Skeletal muscle satellite cell (primary cell): ENCODE data around the gene C19orf81.

ENCODE experiments used
- H3K27me3 ChIP-seq: 2 replicates; pipeline ENCODE4 v1.7.0; 2013; ENCODE audit warnings: low read length; ENCODE audit not compliant: control insufficient read depth, insufficient read depth
- H3K36me3 ChIP-seq: 2 replicates; pipeline ENCODE4 v1.7.0; 2013; ENCODE audit warnings: mild to moderate bottlenecking, control low read depth, low read length; ENCODE audit not compliant: insufficient read depth
- H3K4me1 ChIP-seq: 2 replicates; pipeline ENCODE4 v1.7.0; 2013; ENCODE audit warnings: low read length; ENCODE audit not compliant: control insufficient read depth, insufficient read depth
- H3K4me2 ChIP-seq: 2 replicates; pipeline ENCODE4 v1.7.0; 2013; ENCODE audit warnings: mild to moderate bottlenecking, low read length
- H3K4me3 ChIP-seq: 2 replicates; pipeline ENCODE4 v1.7.0; 2013; ENCODE audit warnings: low read length
- H3K9ac ChIP-seq: 2 replicates; pipeline ENCODE4 v1.7.0; 2013; ENCODE audit warnings: mild to moderate bottlenecking, low read depth, low read length, moderate library complexity
- H3K9me3 ChIP-seq: replicated peaks from 2 replicates; pipeline ENCODE4 v1.7.0; 2013; ENCODE audit warnings: mild to moderate bottlenecking, control low read depth, low read length

C19orf81 gene

DNA sequence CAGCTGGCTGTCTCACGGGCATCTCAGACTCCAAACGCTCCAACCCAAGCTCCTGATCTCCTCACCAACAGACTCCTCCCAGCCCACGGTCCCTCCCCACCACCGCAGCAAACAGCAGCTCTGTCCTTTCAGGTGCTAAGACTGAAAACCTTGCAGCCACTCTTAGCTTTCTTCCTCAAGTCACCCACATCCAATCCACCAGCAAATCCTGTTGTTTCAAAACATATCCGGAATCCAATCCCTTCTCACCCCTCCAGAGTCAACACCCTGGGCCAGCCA lies 20.8 kb downstream of the C19orf81 start:
- H3K9ac ChIP-seq, result no peak overlapping the region
- no peaks in the 10 kb centered on the region for H3K4me1 ChIP-seq
- H3K36me3 ChIP-seq, result no peaks in the 10 kb centered on the region
- no peaks in the 10 kb centered on the region for H3K9me3 ChIP-seq
- no peak overlapping the region for H3K4me3 ChIP-seq
- H3K27me3 ChIP-seq, result peaks cover 21% of the 10 kb centered on the region
- H3K4me2 ChIP-seq, result no peak overlapping the region

GRCh38 chr19:50673118-50673517 lies 23.9 kb downstream of the C19orf81 start:
- Histone ChIP-seq H3K27me3 (peaks cover 16% of the 10 kb centered on the region), H3K4me1 (no peaks in the 10 kb centered on the region)

GRCh38 chr19:50676625-50677197 lies 27.5 kb downstream of the C19orf81 start:
- H3K27me3 ChIP-seq, result peaks cover 4% of the 10 kb centered on the region
- H3K4me1 ChIP-seq, result no peaks in the 10 kb centered on the region
- no peak overlapping the region for H3K9ac ChIP-seq
- H3K36me3 ChIP-seq, result no peaks in the 10 kb centered on the region
- H3K4me2 ChIP-seq, result no peak overlapping the region
- H3K9me3 ChIP-seq, result no peaks in the 10 kb centered on the region
- no peak overlapping the region for H3K4me3 ChIP-seq

More at GRCh38 chr19:50673118-50673517, 23.9 kb downstream of the C19orf81 start:
- Histone ChIP-seq H3K4me2 (no peak overlapping the region), H3K4me3 (no peak overlapping the region), H3K9me3 (no peaks in the 10 kb centered on the region), H3K36me3 (no peaks in the 10 kb centered on the region), H3K9ac (no peak overlapping the region)

DNA sequence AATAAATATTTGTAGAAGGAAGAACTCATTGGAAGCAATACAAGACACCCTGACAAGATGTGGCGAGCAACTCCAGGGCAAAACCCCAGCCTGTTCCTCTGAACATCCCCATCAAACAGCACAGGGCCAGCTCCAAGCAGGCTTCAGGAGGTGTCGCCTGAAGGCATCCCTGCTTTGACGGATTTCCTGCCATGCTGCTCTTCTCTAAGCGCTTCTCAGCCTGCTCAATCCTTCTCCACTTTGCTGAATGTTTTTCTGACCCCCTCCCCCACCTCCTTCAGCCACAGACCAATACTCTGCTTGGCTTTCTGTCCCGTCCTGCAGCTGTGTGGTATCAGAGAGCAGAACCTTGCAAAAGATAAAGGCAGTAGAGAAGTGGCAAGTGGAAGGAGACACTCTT lies 28.4 kb downstream of the C19orf81 start:
- peaks cover 4% of the 10 kb centered on the region for H3K27me3 ChIP-seq

GRCh38 chr19:50678323-50678722 lies 29.1 kb downstream of the C19orf81 start:
- no peaks in the 10 kb centered on the region for H3K36me3 ChIP-seq
- H3K27me3 ChIP-seq, result peaks cover 4% of the 10 kb centered on the region
- H3K9me3 ChIP-seq, result no peaks in the 10 kb centered on the region
- no peak overlapping the region for H3K9ac ChIP-seq
- H3K4me3 ChIP-seq, result no peak overlapping the region
- no peaks in the 10 kb centered on the region for H3K4me1 ChIP-seq
- H3K4me2 ChIP-seq, result no peak overlapping the region

More for the DNA sequence above, 28.4 kb downstream of the C19orf81 start:
- no peak overlapping the region for H3K4me3 ChIP-seq
- H3K4me2 ChIP-seq, result no peak overlapping the region
- no peaks in the 10 kb centered on the region for H3K4me1 ChIP-seq
- no peaks in the 10 kb centered on the region for H3K36me3 ChIP-seq
- H3K9me3 ChIP-seq, result no peaks in the 10 kb centered on the region
- H3K9ac ChIP-seq, result no peak overlapping the region

GRCh38 chr19:50679177-50680125 lies 30.2 kb downstream of the C19orf81 start:
- Histone ChIP-seq H3K4me3 (no peak overlapping the region), H3K9ac (no peak overlapping the region), H3K9me3 (no peaks in the 10 kb centered on the region), H3K4me1 (no peaks in the 10 kb centered on the region), H3K4me2 (no peak overlapping the region), H3K27me3 (no peaks in the 10 kb centered on the region), H3K36me3 (no peaks in the 10 kb centered on the region)

DNA sequence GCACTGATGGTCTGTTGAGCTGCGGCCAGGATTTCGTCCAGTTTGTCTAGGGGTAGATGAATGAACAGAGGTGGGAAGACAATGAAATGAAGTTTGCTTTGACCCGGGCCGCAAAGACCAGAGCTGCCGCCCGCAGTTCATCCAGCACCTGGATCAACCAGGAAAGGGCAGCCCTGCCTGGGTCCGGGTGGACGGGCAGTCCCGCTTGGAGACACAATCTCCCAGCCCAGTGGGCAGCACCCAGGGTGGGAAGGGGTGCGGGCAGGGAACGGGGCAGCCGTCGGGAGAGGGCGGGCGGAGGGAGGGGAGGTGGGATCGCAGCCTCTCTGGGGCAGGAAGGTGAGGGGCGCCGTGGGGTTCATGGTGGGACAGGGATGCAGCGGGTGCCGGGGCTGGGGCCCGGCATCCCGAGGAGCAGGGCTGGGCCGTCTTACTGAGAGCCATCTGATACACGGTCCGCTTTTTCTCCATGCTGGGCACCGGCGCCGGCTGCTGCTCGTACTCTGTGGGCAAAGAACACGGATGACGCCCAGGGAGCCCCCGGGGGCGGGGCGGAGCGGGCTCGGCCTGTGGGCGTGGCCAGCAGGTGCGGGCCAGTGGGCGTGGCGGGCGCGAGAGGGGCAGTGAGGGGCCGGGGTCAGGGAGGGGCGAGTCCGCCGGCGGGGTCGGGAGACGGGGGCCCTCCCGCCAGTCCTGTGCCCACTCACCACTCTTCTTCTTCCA lies 37.2 kb downstream of the C19orf81 start:
- Histone ChIP-seq H3K4me3 (no peak overlapping the region), H3K27me3 (peaks cover 4% of the 10 kb centered on the region), H3K36me3 (no peaks in the 10 kb centered on the region), H3K9me3 (no peaks in the 10 kb centered on the region), H3K4me2 (no peak overlapping the region), H3K4me1 (no peaks in the 10 kb centered on the region), H3K9ac (no peak overlapping the region)

DNA sequence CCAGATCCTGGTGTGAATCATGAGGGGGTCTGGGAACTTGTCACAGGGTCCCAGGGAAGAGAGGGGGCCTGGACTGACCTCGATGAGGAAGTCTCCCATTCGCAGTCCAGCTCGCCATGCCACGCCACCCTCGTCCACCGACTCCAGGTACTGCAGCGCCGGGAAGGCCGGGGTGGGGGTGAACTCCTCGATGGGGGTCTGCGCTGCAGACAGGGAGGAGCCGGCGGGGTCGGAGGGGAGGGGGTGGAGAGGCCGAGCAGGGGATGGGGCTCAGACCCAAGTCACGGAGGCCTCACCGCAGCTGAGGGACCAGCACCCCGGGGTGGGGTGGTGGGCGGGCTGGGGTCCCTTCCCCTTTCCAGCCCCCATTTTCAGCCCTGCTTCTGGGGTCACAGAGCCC lies 39.5 kb downstream of the C19orf81 start:
- Histone ChIP-seq H3K9ac (no peak overlapping the region), H3K27me3 (peaks cover 14% of the 10 kb centered on the region), H3K4me3 (no peak overlapping the region), H3K9me3 (no peaks in the 10 kb centered on the region), H3K36me3 (no peaks in the 10 kb centered on the region), H3K4me2 (no peak overlapping the region), H3K4me1 (no peaks in the 10 kb centered on the region)

GRCh38 chr19:50690439-50690838 lies 41.2 kb downstream of the C19orf81 start:
- Histone ChIP-seq H3K9me3 (no peaks in the 10 kb centered on the region), H3K9ac (no peak overlapping the region), H3K4me2 (no peak overlapping the region), H3K4me1 (no peaks in the 10 kb centered on the region), H3K4me3 (no peak overlapping the region), H3K36me3 (no peaks in the 10 kb centered on the region), H3K27me3 (peaks cover 20% of the 10 kb centered on the region)

GRCh38 chr19:50693064-50693975 lies 44.1 kb downstream of the C19orf81 start:
- H3K36me3 ChIP-seq, result no peaks in the 10 kb centered on the region
- peaks cover 28% of the 10 kb centered on the region for H3K27me3 ChIP-seq
- no peaks in the 10 kb centered on the region for H3K9me3 ChIP-seq
- H3K9ac ChIP-seq, result no peak overlapping the region
- H3K4me3 ChIP-seq, result no peak overlapping the region
- H3K4me2 ChIP-seq, result no peak overlapping the region
- no peaks in the 10 kb centered on the region for H3K4me1 ChIP-seq

DNA sequence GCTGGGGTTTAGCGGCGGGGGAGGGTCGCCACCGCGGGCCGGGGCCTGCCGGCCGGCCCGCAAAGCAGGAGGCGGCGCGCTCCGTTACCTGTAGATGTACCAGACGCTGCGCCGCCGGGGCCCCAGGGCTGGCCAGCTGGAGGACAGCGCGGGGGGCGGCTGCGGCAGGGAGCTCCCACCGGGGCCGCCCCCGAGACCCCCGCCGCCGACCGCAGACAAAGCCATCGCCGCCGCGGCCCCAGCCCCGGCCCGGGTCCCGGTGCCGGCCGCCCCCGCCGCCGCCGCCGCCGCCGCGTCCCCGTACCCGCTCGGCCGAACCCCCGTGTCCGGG lies 45.5 kb downstream of the C19orf81 start:
- no peak overlapping the region for H3K9ac ChIP-seq
- no peaks in the 10 kb centered on the region for H3K36me3 ChIP-seq
- no peaks in the 10 kb centered on the region for H3K9me3 ChIP-seq
- H3K4me2 ChIP-seq, result no peak overlapping the region
- H3K4me3 ChIP-seq, result no peak overlapping the region
- H3K27me3 ChIP-seq, result peaks cover 28% of the 10 kb centered on the region
- H3K4me1 ChIP-seq, result no peaks in the 10 kb centered on the region
